HFFc6 (cell line): ENCODE results near the gene TMEM40. TPM values are rescaled to one million over a fixed set of nuclear protein-coding genes. Genes with fewer than 3 reads are reported as not detected.

ENCODE experiments used
- DNase-seq: peaks from one replicate; pipeline ENCODE4 v3.0.0-alpha.2; 2018
- H3K27ac Mint-ChIP-seq: 2 replicates; pipeline ENCODE4 v1.8.0; 2020; ENCODE audit warnings: mild to moderate bottlenecking, mixed read lengths
- H3K27me3 Mint-ChIP-seq: 2 replicates; pipeline ENCODE4 v1.8.0; 2021; ENCODE audit warnings: mild to moderate bottlenecking, moderate library complexity, mixed read lengths; ENCODE audit not compliant: insufficient read depth
- H3K36me3 Mint-ChIP-seq: 2 replicates; pipeline ENCODE4 v1.8.0; 2021; ENCODE audit warnings: low read depth, mixed read lengths
- H3K4me1 Mint-ChIP-seq: 2 replicates; pipeline ENCODE4 v1.8.0; 2020; ENCODE audit warnings: low read depth, mixed read lengths
- H3K4me3 Mint-ChIP-seq: 2 replicates; pipeline ENCODE4 v1.8.0; 2020; ENCODE audit warnings: mild to moderate bottlenecking, moderate library complexity, mixed read lengths
- H3K9me3 Mint-ChIP-seq: 2 replicates; pipeline ENCODE4 v1.8.0; 2020; ENCODE audit warnings: mild to moderate bottlenecking, mixed read lengths
- CTCF ChIP-seq: fragments of 200-600 bp; sonication (generic); IDR thresholded peaks from 2 replicates; pipeline ENCODE4 v1.5.0; 2021; ENCODE audit warnings: antibody characterized with exemption, mild to moderate bottlenecking
- total RNA-seq, 6 experiments: library from RNA; stranded (reverse); fragmentation: NEBNext Ultra II Directional; extraction: Animal tissue kit (Norgen Biotek cat#: 25700); gene quantifications; 2 replicates in 1 of 6; 3 replicates in 5 of 6; pipeline ENCODE4 v1.2.3, GENCODE V29; 2021

Gene TMEM40
- total RNA-seq, 6 experiments from 2014 or later: 0.32 to 0.40 (median 0.36) TPM; not detected in 3

- TF ChIP-seq CTCF: no peak
- no peaks in the 10 kb centered on the region for H3K36me3 Mint-ChIP-seq
Observed at GRCh38 chr3:12769761-12770160, 10.7 kb upstream of the TMEM40 start.

DNA sequence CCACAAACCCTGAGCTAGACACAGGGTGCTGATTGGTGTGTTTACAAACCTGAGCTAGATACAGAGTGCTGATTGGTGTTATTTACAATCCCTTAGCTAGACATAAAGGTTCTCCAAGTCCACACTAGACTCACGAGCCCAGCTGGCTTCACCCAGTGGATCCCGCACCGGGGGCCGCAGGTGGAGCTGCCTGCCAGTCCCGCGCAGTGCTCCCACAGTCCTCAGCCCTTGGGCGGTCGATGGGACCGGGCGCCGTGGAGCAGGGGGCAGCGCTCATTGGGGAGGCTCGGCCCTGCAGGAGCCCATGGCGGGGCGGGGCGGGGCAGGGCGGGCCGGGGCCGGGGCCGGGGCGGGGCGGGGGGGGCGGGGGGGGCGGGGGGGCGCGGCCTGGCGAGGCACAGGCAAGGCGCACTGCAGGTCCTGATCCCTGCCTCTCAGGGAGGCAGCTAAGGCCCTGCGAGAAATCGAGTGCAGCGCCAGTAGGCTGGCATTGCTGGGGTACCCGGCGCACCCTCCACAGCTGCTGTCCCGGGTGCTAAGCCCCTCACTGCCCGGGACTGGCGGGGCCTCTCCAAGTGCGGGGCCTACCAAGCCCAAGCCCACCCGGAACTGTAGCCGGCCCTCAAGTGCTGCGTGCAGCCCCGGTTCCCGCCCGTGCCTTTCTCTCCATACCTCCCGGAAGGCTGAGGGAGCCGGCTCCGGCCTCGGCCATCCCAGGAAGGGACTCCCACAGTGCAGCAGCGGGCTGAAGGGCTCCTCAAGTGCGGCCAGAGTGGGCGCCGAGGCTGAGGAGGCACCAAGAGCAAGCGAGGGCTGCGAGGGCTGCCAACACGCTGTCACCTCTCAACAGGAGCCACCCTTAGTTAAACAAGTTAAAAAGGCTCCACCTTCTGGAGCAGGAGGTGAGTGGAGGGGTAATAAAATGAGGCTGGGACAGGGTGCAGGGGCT is 9.8 kb upstream of the TMEM40 start:
- H3K9me3 Mint-ChIP-seq: no peaks in the 10 kb centered on the region
- peaks cover 6% of the 10 kb centered on the region for H3K27me3 Mint-ChIP-seq
- H3K36me3 Mint-ChIP-seq: no peaks in the 10 kb centered on the region
- no peak overlapping the region for H3K4me3 Mint-ChIP-seq
- no peak for DNase-seq
- TF ChIP-seq CTCF: no peak
- H3K27ac Mint-ChIP-seq: no peak overlapping the region
- H3K4me1 Mint-ChIP-seq: no peaks in the 10 kb centered on the region

More at GRCh38 chr3:12769761-12770160, 10.7 kb upstream of the TMEM40 start:
- Mint-ChIP-seq H3K27me3 (peaks cover 8% of the 10 kb centered on the region), H3K4me3 (no peak overlapping the region), H3K4me1 (no peaks in the 10 kb centered on the region), H3K9me3 (no peaks in the 10 kb centered on the region), H3K27ac (no peak overlapping the region)
- no peak for DNase-seq

- no peak overlapping the region for H3K27ac Mint-ChIP-seq
Observed at GRCh38 chr3:12766541-12766940, 7.5 kb upstream of the TMEM40 start.

GRCh38 chr3:12764171-12764776 is 5.2 kb upstream of the TMEM40 start:
- H3K9me3 Mint-ChIP-seq: no peaks in the 10 kb centered on the region
- no peak for TF ChIP-seq CTCF
- H3K27ac Mint-ChIP-seq: no peak overlapping the region
- H3K27me3 Mint-ChIP-seq: peaks cover 4% of the 10 kb centered on the region
- no peak overlapping the region for H3K4me3 Mint-ChIP-seq
- no peak for DNase-seq
- H3K4me1 Mint-ChIP-seq: peaks cover 24% of the 10 kb centered on the region
- H3K36me3 Mint-ChIP-seq: no peaks in the 10 kb centered on the region

More at GRCh38 chr3:12766541-12766940, 7.5 kb upstream of the TMEM40 start:
- no peak for DNase-seq
- Mint-ChIP-seq H3K4me3 (no peak overlapping the region), H3K27me3 (peaks cover 3% of the 10 kb centered on the region), H3K4me1 (peaks cover 9% of the 10 kb centered on the region), H3K36me3 (no peaks in the 10 kb centered on the region), H3K9me3 (no peaks in the 10 kb centered on the region)
- no peak for TF ChIP-seq CTCF

- Mint-ChIP-seq H3K36me3 (no peaks in the 10 kb centered on the region), H3K4me1 (peaks cover 39% of the 10 kb centered on the region), H3K27ac (peak overlapping the region; percentile 27), H3K27me3 (peaks cover 3% of the 10 kb centered on the region; the same call in 1 of the 2 replicates), H3K4me3 (no peak overlapping the region), H3K9me3 (no peaks in the 10 kb centered on the region)
- DNase-seq: no peak
- no peak for TF ChIP-seq CTCF
Observed at GRCh38 chr3:12759693-12760565, 870 bp upstream of the TMEM40 start.
